GM21528 (cell line): ENCODE data around the gene PIGR.

ENCODE experiments used
- ATAC-seq: cut with Tn5 transposase; IDR thresholded peaks from one replicate; pipeline ENCODE4 v1.9.1; 2021; ENCODE audit warnings: mild to moderate bottlenecking, moderate library complexity; ENCODE audit not compliant: unreplicated experiment, low FRiP score

PIGR gene

DNA sequence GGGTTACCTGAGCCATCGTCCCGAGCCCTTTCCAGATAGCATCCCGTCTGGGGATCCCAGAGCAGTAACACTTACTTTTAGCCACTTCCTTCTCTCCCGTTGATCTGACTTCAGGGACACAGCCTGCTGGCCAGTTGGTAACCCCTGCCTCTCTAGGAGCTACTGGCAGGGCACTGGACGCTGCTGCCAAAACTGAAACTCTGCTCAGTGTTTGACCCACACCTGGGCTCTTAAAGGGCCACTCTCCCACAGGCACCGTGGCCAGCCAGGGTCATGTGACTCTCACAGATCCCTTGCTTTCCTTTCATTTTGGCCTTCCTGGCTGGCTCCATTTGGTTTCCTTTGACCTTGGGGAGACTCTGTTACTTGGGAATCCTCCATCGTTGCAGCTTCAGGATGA, at the start of gene PIGR:
PIGR (minus strand) TSS at position 206 of the 400 bp plus-strand sequence. CDS start 5,935 bp downstream, outside the sequence.
- no peak for ATAC-seq

GRCh38 chr1:206992790-206993189, 46.5 kb upstream of the PIGR start:
- no peak for ATAC-seq

- ATAC-seq = no peak
These were observed 41.6 kb upstream of the PIGR start for GRCh38 chr1:206987873-206988272.

GRCh38 chr1:206986885-206987284, 40.6 kb upstream of the PIGR start:
- no peak for ATAC-seq

DNA sequence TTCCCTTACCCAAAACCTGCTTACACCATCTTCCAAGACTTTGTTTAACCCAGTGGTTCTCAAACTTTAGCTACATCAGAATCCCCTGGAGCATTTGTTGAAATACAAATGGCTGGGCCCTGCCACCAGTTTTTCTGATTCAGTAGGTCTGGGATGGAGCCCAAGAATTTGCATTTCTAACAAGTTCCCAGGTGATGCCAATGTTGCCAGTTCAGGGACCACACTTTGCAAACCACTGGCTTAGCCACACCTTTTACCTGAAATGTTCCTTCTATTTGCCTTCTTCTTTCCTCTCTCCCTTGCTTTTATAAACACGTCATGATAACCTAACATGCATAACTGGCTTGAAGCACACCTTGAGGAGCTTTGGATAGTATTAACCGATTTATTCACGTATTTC, 40.1 kb upstream of the PIGR start:
- no peak for ATAC-seq

DNA sequence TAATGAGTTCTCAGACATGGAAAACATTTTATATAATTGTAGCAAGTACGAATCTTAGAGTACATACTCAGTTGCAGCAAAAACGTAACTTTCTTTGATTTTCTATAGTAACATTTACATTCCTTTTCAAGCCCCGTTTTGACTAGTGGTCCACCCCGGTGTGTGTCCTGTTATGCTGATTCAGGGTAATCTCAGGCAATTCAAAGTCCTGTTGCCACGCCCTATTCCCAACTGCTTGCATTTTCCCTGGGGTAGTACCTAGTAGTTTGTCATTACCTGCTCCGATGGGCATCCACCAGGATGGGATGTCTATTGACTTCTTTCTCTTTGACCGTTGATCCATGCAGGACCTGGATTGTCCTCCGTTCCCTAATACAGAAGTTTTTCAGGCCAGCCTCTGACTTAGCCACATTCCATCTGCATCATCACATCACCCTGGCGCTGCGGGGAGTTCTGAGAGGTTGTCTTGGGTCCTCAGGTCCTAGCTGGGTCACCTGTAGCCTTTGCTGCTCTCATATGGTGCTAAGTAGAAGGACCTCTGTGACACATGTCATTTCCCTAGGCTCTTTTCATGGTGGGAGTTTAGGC, 39.0 kb upstream of the PIGR start:
- no peak for ATAC-seq

- ATAC-seq = no peak
These were observed 36.0 kb upstream of the PIGR start for GRCh38 chr1:206982216-206982615.

- ATAC-seq = no peak
These were observed 33.2 kb upstream of the PIGR start for GRCh38 chr1:206979379-206980043.

GRCh38 chr1:206978259-206978658, 32.0 kb upstream of the PIGR start:
- ATAC-seq = no peak

- ATAC-seq = no peak
These were observed 29.0 kb upstream of the PIGR start for GRCh38 chr1:206975306-206975705.

DNA sequence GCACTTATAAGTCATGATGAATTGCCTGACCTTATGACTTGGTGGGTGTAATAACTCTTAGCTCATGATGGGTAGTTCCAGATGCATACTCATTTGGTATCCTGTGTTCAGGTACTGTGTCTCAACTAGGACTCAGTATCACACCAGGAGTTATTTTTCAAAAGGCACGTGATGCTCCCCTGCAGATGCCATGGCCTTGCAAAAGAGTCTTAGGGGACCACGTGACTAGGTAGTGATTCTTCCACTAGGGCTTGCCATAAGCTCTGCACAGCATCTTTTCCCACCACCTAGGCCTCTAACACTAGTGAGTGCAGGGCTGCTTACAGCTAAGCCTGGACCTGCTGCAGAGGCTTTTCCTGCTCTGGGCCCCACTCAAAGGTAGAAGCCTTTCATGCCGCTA, 27.9 kb upstream of the PIGR start:
- ATAC-seq = no peak

DNA sequence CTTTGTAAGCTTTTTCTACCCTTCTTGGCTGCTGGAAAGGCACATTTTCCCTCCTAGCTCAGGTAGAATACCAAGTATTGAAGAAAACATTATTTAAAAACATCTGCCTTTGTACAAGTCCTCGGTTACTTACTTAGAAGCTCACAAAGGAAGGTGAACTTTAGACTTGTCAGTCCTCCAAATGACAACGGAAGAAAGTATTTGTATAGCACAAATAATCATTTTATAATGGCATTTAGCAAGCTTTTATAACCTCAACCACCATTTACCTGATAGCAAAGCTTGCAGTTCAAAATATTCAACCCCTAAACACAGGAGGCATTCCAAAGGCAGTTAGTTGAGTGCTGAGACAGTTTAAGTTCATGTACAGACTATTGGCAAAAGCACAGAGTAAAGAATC, 26.5 kb upstream of the PIGR start:
- ATAC-seq = no peak

DNA sequence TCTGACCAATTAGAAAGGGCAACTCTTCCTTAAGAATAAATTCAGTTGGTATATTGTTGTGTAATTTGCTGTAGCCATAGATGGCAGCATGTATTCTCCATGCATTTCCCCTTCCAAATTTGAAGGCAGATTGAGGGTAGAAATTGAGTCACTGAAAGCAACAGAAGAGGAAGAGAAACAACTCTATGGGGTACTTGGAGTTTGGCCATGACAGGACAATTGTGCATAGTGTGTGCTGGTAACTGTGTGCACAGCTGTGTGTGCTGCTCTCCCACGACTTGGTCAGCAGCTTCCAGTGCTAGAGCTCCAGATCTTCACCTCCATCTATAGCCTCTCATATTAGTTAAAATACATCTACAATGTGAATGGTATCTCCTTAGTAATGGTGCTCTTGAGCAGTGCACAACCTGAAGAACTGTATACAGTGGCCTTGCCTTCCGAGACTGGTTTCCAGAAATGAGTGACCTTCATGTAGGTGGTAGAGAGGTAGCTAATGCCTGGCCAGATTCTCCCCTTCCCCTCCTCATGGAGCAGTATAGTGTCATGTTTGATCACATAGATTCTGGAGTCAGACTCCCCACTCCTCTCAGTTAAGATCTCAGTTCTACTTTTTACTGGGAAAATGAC, 24.9 kb upstream of the PIGR start:
- ATAC-seq = peak; percentile 65

GRCh38 chr1:206970446-206970845, 24.2 kb upstream of the PIGR start, which contains the start of gene FCAMR:
TSS of gene FCAMR (minus strand) at chr1:206970460. CDS start at chr1:206970125, 335 bp downstream.
- no peak for ATAC-seq

GRCh38 chr1:206969090-206969489, 22.8 kb upstream of the PIGR start:
- ATAC-seq = no peak

GRCh38 chr1:206967096-206967849, 21.0 kb upstream of the PIGR start:
- peak; percentile 60 for ATAC-seq

DNA sequence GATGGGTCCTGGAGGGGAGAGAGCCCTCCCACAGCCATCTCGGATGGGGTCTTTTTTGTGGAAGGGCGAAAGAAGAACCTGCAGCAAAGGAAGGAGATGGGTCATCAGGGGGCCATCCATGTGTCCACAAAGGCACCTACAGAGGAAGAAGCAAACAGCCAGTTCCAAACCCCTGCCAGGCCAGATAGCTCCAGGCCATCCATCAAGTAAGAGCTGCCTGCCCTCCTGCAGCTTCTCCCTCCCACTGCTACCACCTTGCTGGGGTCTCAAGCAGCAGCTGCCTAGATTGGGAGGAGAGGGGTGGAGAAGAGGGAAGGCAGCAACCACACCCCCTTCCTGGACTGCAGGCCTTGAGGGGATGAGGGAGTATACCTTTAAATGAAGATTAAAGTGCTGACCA, 19.5 kb upstream of the PIGR start:
- ATAC-seq = no peak

GRCh38 chr1:206963740-206964139, 17.5 kb upstream of the PIGR start:
- ATAC-seq = no peak

DNA sequence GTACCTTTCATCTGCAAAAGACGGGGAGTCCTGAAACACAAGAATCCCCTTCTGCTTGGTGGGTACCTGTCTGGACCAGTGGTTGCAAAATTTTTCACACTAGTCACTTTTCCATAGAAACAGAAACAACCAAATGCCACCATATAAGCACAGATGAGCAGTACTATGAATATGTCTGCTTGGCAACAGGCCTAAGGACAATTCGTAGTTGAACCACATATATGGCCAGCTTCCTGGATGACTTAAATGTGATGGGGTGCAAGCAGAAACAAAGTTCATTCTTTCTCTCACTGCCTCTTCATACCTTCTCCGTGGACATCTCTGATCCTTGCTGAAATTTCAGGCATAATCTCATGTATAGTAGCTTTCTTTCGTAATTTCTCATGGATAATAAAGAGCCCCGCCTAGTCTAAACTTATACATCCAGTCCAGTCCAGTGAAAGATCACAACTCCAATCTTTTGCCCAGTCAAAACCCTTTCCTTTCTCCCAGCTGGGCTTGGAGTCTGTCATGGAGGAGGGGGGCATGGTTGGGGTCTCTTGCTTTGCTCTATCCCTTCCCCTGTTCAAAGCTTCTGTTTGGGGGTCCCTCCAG, 16.9 kb upstream of the PIGR start:
- ATAC-seq = no peak

DNA sequence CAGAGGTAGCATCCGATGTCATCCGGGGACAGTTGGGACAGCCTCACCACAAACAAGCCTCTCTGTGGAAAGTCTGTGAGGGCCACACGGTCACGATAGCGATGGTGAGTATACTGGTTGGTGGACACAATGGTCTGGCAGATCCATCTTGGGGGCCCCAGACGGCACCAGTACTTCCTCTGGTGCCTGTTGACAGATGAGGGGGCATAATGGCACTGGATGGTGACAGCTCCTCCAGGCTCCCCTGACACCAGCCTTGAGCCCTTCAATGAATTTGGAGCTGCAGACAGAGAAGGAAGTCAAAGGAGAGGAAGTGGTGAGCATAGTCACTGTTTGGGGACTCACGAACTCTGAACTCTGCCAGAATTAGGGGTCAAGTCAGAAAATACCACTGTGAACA, 16.0 kb upstream of the PIGR start:
- no peak for ATAC-seq

GRCh38 chr1:206961668-206962067, 15.4 kb upstream of the PIGR start:
- no peak for ATAC-seq
